HCT116 (cell line): Measurements from ENCODE around the gene FCER2.

ENCODE experiments used
- ATF3 ChIP-seq: IDR thresholded peaks from 2 replicates; pipeline ENCODE4 v1.6.1; 2012
- CEBPB ChIP-seq: IDR thresholded peaks from 2 replicates; pipeline ENCODE4 v1.6.1; 2012; ENCODE audit warnings: low read depth
- EZH2 ChIP-seq: fragments of 200-600 bp; sonication (generic); IDR thresholded peaks from 2 replicates; pipeline ENCODE4 v1.6.1; 2017; ENCODE audit warnings: antibody characterized with exemption, mixed run types
- EZH2phosphoT487 ChIP-seq: fragments of 200-600 bp; IDR thresholded peaks from 2 replicates; pipeline ENCODE4 v1.6.1; 2018; ENCODE audit warnings: antibody characterized with exemption, borderline replicate concordance
- MAX ChIP-seq: IDR thresholded peaks from 2 replicates; pipeline ENCODE4 v1.6.1; 2012
- POLR2A ChIP-seq: IDR thresholded peaks from 2 replicates; pipeline ENCODE4 v1.7.0; 2011; ENCODE audit warnings: borderline replicate concordance; ENCODE audit not compliant: insufficient read depth, insufficient read length; ENCODE audit errors: extremely low read depth
- TF ChIP-seq, protein P1 (sequence below), 3 experiments: fragments of 200-600 bp in 1 of 3; sonication (generic) in 1 of 3; IDR thresholded peaks in 2 of 3; conservative IDR thresholded peaks in 1 of 3; 2 replicates each; pipeline ENCODE4 v1.5.1; 2012 to 2017; ENCODE audit warnings: low read depth in 2 of 3, low read length in 2 of 3, antibody characterized with exemption in 1 of 3, borderline replicate concordance in 1 of 3, control low read depth in 1 of 3, mild to moderate bottlenecking in 1 of 3, mixed read lengths in 1 of 3, mixed run types in 1 of 3, moderate library complexity in 1 of 3; ENCODE audit not compliant: insufficient read depth in 1 of 3

DNA sequence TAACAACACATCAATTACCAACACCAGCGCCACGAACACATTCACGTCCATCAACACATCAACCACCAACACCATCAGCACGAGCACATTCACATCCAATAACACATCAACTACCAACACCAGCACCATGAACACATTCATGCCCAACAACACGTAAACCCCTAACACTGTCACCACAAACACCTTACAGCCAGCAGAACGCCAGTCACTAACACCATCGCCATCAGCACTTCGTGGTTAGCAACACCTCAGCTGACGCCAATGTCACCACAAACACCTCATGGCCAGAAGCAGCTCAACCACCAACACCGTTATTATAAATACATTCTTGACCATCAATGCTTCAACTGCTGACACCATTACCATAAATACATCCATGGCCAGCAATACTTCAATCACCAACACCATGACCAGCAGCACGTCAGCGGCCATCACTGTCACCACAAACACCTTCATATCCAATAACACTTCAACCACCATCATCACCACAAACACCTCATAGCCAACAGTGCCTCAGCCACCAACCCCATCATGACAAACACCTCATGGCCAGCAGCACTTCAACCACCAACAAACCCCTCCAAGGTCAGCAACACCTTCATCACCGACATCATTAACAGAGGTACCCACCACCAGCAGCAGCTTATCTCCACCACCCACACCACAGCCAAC, 9.4 kb downstream of the FCER2 start:
- TF ChIP-seq, protein P1, sequence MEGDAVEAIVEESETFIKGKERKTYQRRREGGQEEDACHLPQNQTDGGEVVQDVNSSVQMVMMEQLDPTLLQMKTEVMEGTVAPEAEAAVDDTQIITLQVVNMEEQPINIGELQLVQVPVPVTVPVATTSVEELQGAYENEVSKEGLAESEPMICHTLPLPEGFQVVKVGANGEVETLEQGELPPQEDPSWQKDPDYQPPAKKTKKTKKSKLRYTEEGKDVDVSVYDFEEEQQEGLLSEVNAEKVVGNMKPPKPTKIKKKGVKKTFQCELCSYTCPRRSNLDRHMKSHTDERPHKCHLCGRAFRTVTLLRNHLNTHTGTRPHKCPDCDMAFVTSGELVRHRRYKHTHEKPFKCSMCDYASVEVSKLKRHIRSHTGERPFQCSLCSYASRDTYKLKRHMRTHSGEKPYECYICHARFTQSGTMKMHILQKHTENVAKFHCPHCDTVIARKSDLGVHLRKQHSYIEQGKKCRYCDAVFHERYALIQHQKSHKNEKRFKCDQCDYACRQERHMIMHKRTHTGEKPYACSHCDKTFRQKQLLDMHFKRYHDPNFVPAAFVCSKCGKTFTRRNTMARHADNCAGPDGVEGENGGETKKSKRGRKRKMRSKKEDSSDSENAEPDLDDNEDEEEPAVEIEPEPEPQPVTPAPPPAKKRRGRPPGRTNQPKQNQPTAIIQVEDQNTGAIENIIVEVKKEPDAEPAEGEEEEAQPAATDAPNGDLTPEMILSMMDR (IDR thresholded peaks at IDR 0.05 in 2 of 3, conservative IDR thresholded peaks at IDR 0.05 in 1 of 3; ENCODE audit: borderline replicate concordance in 1 of 3, insufficient read depth in 1 of 3, low read depth in 2 of 3, low read length in 2 of 3) = no peak
- no peak for TF ChIP-seq POLR2A
- TF ChIP-seq CEBPB = no peak
- TF ChIP-seq ATF3 = no peak
- TF ChIP-seq MAX = no peak
- no peak for TF ChIP-seq EZH2
- TF ChIP-seq EZH2phosphoT487 = no peak
